Subcutaneous abdominal adipose tissue (tissue), 5 donors: Measurements from ENCODE around the gene NBDY.

Experiments used
- H3K27ac ChIP-seq: one replicate; pipeline ENCODE4 v1.7.0; 2013; ENCODE audit warnings: low read depth, mild to moderate bottlenecking, inconsistent platforms, low read length, moderate library complexity
- H3K27me3 ChIP-seq, 5 donors: one replicate each; pipeline ENCODE4 v1.7.0; 2013; ENCODE audit warnings: low read length in 5 of 5, inconsistent platforms in 1 of 5; ENCODE audit not compliant: control insufficient read depth in 5 of 5, insufficient read depth in 4 of 5
- H3K36me3 ChIP-seq, 5 donors: one replicate each; pipeline ENCODE4 v1.7.0; 2013; ENCODE audit warnings: low read length in 5 of 5; ENCODE audit not compliant: control insufficient read depth in 5 of 5, insufficient read depth in 5 of 5
- H3K4me1 ChIP-seq, 5 donors: one replicate each; pipeline ENCODE4 v1.7.0; 2013; ENCODE audit warnings: low read length in 5 of 5, mild to moderate bottlenecking in 3 of 5, moderate library complexity in 1 of 5; ENCODE audit not compliant: control insufficient read depth in 5 of 5, insufficient read depth in 5 of 5
- H3K4me3 ChIP-seq, 5 donors: one replicate each; pipeline ENCODE4 v1.7.0; 2013; ENCODE audit warnings: low read length in 5 of 5, low read depth in 1 of 5
- H3K9ac ChIP-seq, 5 donors: one replicate each; pipeline ENCODE4 v1.7.0; 2013; ENCODE audit warnings: low read length in 5 of 5, mild to moderate bottlenecking in 4 of 5, moderate library complexity in 3 of 5
- H3K9me3 ChIP-seq, 5 donors: one replicate each; pipeline ENCODE4 v1.7.0; 2013; ENCODE audit warnings: low read length in 5 of 5; ENCODE audit not compliant: control insufficient read depth in 5 of 5
- donor health status: healthy.
- donor health status: healthy.
- donor health status: healthy.
- donor health status: healthy.
- donor health status: healthy.

Gene NBDY

DNA sequence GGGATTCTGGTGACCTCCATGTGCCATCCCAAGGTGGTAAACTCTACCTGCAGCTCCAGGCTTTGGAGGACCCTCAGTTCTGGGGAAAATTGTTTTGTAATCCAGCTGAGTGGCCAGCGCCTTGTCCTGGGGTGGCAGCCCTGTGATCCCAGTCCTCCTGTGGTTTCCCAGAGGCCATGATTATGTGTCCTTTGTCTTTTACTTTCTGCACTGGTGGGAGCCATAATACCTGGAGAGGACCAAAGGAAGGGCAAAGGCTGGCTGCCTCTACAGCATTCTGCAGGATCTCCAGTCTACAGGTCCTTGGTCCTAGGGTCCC, 64.0 kb downstream of the NBDY start:
- Histone ChIP-seq H3K27ac (no peak overlapping the region), H3K27me3 (peaks cover 0 to 8% (median 4%) of the 10 kb centered on the region in 5 donors)

GRCh38 chrX:56793521-56794320, 64.7 kb downstream of the NBDY start:
- no peaks in the 10 kb centered on the region for H3K36me3 ChIP-seq
- no peaks in the 10 kb centered on the region for H3K9me3 ChIP-seq
- H3K4me1 ChIP-seq: peaks cover 0 to 35% (median 11%) of the 10 kb centered on the region in 5 donors
- H3K27ac ChIP-seq: no peak overlapping the region
- peaks cover 0 to 11% (median 4%) of the 10 kb centered on the region in 5 donors for H3K27me3 ChIP-seq
- H3K4me3 ChIP-seq: no peak overlapping the region
- H3K9ac ChIP-seq: no peak overlapping the region

More for the DNA sequence above, 64.0 kb downstream of the NBDY start:
- H3K36me3 ChIP-seq: no peaks in the 10 kb centered on the region
- H3K4me3 ChIP-seq: no peak overlapping the region
- peaks cover 0 to 28% (median 5%) of the 10 kb centered on the region in 5 donors for H3K4me1 ChIP-seq
- H3K9me3 ChIP-seq: no peaks in the 10 kb centered on the region
- H3K9ac ChIP-seq: no peak overlapping the region

DNA sequence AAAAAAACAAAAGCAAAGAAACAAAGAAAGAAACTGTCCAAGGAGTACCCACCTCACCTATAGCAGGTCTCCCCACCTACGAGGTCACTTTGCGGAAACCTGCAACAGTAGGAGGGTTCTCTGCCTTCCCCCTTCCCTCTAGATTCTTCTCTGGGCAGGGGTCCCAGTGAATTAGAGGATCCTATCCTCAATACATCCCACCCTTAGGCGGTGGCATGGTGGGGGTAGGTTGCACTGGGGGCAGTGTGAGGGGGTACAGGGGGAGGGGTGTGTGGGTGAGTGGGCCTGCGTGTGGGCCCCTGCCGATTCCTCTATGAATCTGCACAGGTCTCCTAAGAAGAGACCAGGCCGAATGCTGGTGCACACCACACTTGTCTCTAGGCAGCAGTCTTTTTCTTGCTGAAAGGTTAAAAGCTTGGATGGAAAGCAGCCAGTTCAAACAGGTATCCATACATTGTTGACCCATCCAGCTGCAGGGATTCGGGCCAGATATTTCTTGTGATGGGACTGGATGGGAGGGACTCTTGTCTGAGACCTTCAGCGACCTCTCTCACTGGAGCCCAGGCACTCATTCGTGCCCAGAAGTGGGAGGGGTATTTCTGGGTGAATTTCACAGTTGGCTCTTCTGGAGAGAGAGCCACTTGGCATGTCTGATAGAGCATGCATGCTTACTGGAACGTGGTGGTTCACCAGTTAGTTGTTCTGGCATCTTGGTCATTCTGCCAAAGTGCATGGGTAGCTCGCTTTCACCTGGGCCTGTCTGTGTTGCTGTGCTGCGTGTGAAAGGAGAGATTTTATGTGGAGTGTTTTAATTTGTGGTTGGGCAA, 65.6 kb downstream of the NBDY start:
- no peak overlapping the region for H3K4me3 ChIP-seq
- no peak overlapping the region for H3K27ac ChIP-seq
- H3K9me3 ChIP-seq: no peaks in the 10 kb centered on the region
- H3K27me3 ChIP-seq: peaks cover 0 to 12% (median 7%) of the 10 kb centered on the region in 5 donors
- peaks cover 0 to 2% (median 0%) of the 10 kb centered on the region in 5 donors for H3K36me3 ChIP-seq
- H3K9ac ChIP-seq: no peak overlapping the region
- peaks cover 0 to 35% (median 15%) of the 10 kb centered on the region in 5 donors for H3K4me1 ChIP-seq

GRCh38 chrX:56795309-56795868, 66.3 kb downstream of the NBDY start:
- H3K4me1 ChIP-seq: peaks cover 0 to 35% (median 15%) of the 10 kb centered on the region in 5 donors
- no peak overlapping the region for H3K27ac ChIP-seq
- peaks cover 0 to 2% (median 0%) of the 10 kb centered on the region in 5 donors for H3K36me3 ChIP-seq
- H3K9me3 ChIP-seq: no peaks in the 10 kb centered on the region
- H3K4me3 ChIP-seq: no peak overlapping the region
- no peak overlapping the region for H3K9ac ChIP-seq
- H3K27me3 ChIP-seq: peaks cover 0 to 12% (median 8%) of the 10 kb centered on the region in 5 donors

GRCh38 chrX:56796641-56797395, 67.8 kb downstream of the NBDY start:
- H3K36me3 ChIP-seq: peaks cover 0 to 2% (median 0%) of the 10 kb centered on the region in 5 donors
- H3K9ac ChIP-seq: no peak overlapping the region
- no peaks in the 10 kb centered on the region for H3K9me3 ChIP-seq
- peaks cover 0 to 25% (median 18%) of the 10 kb centered on the region in 5 donors for H3K4me1 ChIP-seq
- no peak overlapping the region for H3K27ac ChIP-seq
- no peak overlapping the region for H3K4me3 ChIP-seq
- peaks cover 0 to 12% (median 8%) of the 10 kb centered on the region in 5 donors for H3K27me3 ChIP-seq

DNA sequence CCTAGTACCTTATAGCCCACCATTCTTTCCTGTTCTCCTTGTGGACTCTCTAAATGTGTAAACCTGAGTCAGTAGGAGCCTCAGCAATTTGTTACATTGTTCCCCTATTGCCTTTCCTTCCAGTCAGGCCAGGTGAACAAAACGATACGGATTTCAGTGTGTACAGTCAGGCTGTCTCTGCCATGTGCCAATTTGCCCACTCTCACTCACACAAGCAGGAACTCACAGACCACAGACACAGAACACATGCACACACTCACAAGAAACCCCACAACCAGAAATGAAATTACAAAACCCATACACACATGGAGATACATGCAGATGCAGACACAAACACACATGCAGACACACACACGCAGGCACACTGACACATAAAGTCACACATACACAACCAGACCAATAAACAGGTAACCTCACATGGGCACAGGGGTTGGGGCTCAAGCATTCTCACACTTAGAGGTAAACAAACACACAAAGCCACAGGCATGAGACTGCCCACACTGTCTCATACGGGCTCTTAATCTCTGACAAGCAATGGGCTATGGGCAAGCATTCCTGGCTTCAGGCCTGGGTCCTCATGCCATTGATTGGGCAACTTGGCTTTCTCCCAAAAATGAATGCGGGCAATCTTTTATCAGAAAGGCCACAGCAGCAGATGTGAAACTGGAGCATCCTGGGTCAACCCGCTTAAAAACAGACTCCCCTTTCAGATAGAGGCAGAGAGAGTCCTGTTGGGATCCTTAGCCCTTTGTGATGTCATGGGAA, 68.7 kb downstream of the NBDY start:
- Histone ChIP-seq H3K4me3 (no peak overlapping the region), H3K27me3 (peaks cover 0 to 12% (median 6%) of the 10 kb centered on the region in 5 donors), H3K9me3 (no peaks in the 10 kb centered on the region), H3K9ac (no peak overlapping the region), H3K4me1 (peaks cover 0 to 22% (median 20%) of the 10 kb centered on the region in 5 donors), H3K36me3 (peaks cover 0 to 2% (median 0%) of the 10 kb centered on the region in 5 donors), H3K27ac (no peak overlapping the region)

GRCh38 chrX:56798339-56798711, 69.3 kb downstream of the NBDY start:
- Histone ChIP-seq H3K27me3 (peaks cover 0 to 12% (median 4%) of the 10 kb centered on the region in 5 donors), H3K36me3 (peaks cover 0 to 2% (median 0%) of the 10 kb centered on the region in 5 donors), H3K9me3 (no peaks in the 10 kb centered on the region), H3K4me1 (peaks cover 0 to 28% (median 23%) of the 10 kb centered on the region in 5 donors), H3K4me3 (no peak overlapping the region), H3K27ac (no peak overlapping the region), H3K9ac (no peak overlapping the region)

- H3K4me1 ChIP-seq: peaks cover 0 to 34% (median 30%) of the 10 kb centered on the region in 5 donors
- no peak overlapping the region for H3K9ac ChIP-seq
- peaks cover 0 to 2% (median 0%) of the 10 kb centered on the region in 5 donors for H3K36me3 ChIP-seq
- H3K27ac ChIP-seq: no peak overlapping the region
- no peak overlapping the region for H3K4me3 ChIP-seq
- H3K9me3 ChIP-seq: no peaks in the 10 kb centered on the region
- peaks cover 0 to 10% (median 4%) of the 10 kb centered on the region in 5 donors for H3K27me3 ChIP-seq
These were observed 70.1 kb downstream of the NBDY start for GRCh38 chrX:56798866-56799758.
